ENCODE measurements around the gene CACNA1I. TPM values are rescaled to one million over a fixed set of nuclear protein-coding genes. Genes with fewer than 3 reads are reported as not detected.

Gene CACNA1I
- polyA plus RNA-seq, 3 donors, result 0.04 TPM; not detected in 2

- Histone ChIP-seq H3K27me3 (ENCODE audit: control insufficient read depth in 2 of 2, insufficient read depth in 2 of 2, low read length in 2 of 2) (peaks cover 14 to 38% of the 10 kb centered on the region in 2 donors), H2AFZ (ENCODE audit: insufficient read depth, low read depth, low read length, poor library complexity, severe bottlenecking) (no peak overlapping the region), H3K4me2 (replicated peaks; ENCODE audit: extremely low read depth, low read length, poor library complexity, severe bottlenecking) (no peak overlapping the region), H4K20me1 (ENCODE audit: insufficient read depth, low read length) (no peaks in the 10 kb centered on the region), H3K36me3 (replicated peaks in 1 of 2; ENCODE audit: control insufficient read depth in 1 of 2, insufficient read depth in 2 of 2, low read length in 2 of 2) (no peaks in the 10 kb centered on the region), H3K4me3 (replicated peaks in 1 of 3; ENCODE audit: low read depth in 2 of 3, low read length in 3 of 3) (no peak overlapping the region), H3K27ac (ENCODE audit: low read depth in 1 of 2, low read length in 2 of 2) (no peak overlapping the region), H3K4me1 (ENCODE audit: control insufficient read depth in 1 of 2, insufficient read depth in 2 of 2, low read length in 2 of 2) (peaks cover 0 to 7% of the 10 kb centered on the region in 2 donors), H3K9me3 (replicated peaks in 1 of 2; ENCODE audit: control insufficient read depth in 1 of 2, insufficient read depth in 1 of 2, low read length in 2 of 2) (peaks cover 10 to 20% of the 10 kb centered on the region in 2 donors), H3K79me2 (ENCODE audit: insufficient read depth, low read length) (no peaks in the 10 kb centered on the region), H3K9ac (ENCODE audit: insufficient read depth, low read length, poor library complexity, severe bottlenecking) (no peak overlapping the region)
- Mint-ChIP-seq H3K27ac (no peak overlapping the region), H3K36me3 (peaks cover 0 to 3% of the 10 kb centered on the region in 2 donors), H3K27me3 (ENCODE audit: low read depth in 3 of 3) (peaks cover 36 to 57% (median 42%) of the 10 kb centered on the region in 3 donors), H3K9me3 (peaks cover 3 to 24% (median 10%) of the 10 kb centered on the region in 7 donors), H3K4me1 (peaks cover 8% of the 10 kb centered on the region), H3K4me3 (no peak overlapping the region)
- no peak for DNase-seq
- intact Hi-C loops (cut with micrococcal nuclease), result no loop called here
- 91% methylated on average over 5 of the region's 5 CpGs for WGBS (ENCODE audit: insufficient coverage)
- no peak for TF ChIP-seq CTCF (IDR thresholded peaks at IDR 0.05)
These were observed 95.9 kb downstream of the CACNA1I start for GRCh38 chr22:39666495-39666894.

- H3K9ac ChIP-seq (ENCODE audit: insufficient read depth, low read length, poor library complexity, severe bottlenecking), result no peak overlapping the region
- intact Hi-C loops (cut with micrococcal nuclease), result no loop called here
- H3K4me1 ChIP-seq (ENCODE audit: control insufficient read depth in 1 of 2, insufficient read depth in 2 of 2, low read length in 2 of 2), result peaks cover 0 to 7% of the 10 kb centered on the region in 2 donors
- no peak overlapping the region for H3K27ac ChIP-seq (ENCODE audit: low read depth in 1 of 2, low read length in 2 of 2)
- no peaks in the 10 kb centered on the region for H3K79me2 ChIP-seq (ENCODE audit: insufficient read depth, low read length)
- no peak overlapping the region for H3K4me2 ChIP-seq (replicated peaks; ENCODE audit: extremely low read depth, low read length, poor library complexity, severe bottlenecking)
- H3K27ac Mint-ChIP-seq, result no peak overlapping the region
- H3K27me3 Mint-ChIP-seq (ENCODE audit: low read depth in 3 of 3), result peaks cover 33 to 53% (median 40%) of the 10 kb centered on the region in 3 donors
- peaks cover 8% of the 10 kb centered on the region for H3K4me1 Mint-ChIP-seq
- H3K4me3 ChIP-seq (replicated peaks in 1 of 3; ENCODE audit: low read depth in 2 of 3, low read length in 3 of 3), result no peak overlapping the region
- WGBS (ENCODE audit: insufficient coverage), result 70% methylated on average over 6 of the region's 7 CpGs
- no peak for DNase-seq
- no peaks in the 10 kb centered on the region for H3K36me3 ChIP-seq (replicated peaks in 1 of 2; ENCODE audit: control insufficient read depth in 1 of 2, insufficient read depth in 2 of 2, low read length in 2 of 2)
- H4K20me1 ChIP-seq (ENCODE audit: insufficient read depth, low read length), result no peaks in the 10 kb centered on the region
- peaks cover 11 to 34% of the 10 kb centered on the region in 2 donors for H3K27me3 ChIP-seq (ENCODE audit: control insufficient read depth in 2 of 2, insufficient read depth in 2 of 2, low read length in 2 of 2)
- H3K4me3 Mint-ChIP-seq, result no peak overlapping the region
- H2AFZ ChIP-seq (ENCODE audit: insufficient read depth, low read depth, low read length, poor library complexity, severe bottlenecking), result no peak overlapping the region
- peaks cover 10 to 20% of the 10 kb centered on the region in 2 donors for H3K9me3 ChIP-seq (replicated peaks in 1 of 2; ENCODE audit: control insufficient read depth in 1 of 2, insufficient read depth in 1 of 2, low read length in 2 of 2)
- TF ChIP-seq CTCF (IDR thresholded peaks at IDR 0.05), result no peak
- H3K9me3 Mint-ChIP-seq, result peaks cover 6 to 28% (median 14%) of the 10 kb centered on the region in 7 donors
- H3K36me3 Mint-ChIP-seq, result peaks cover 0 to 3% of the 10 kb centered on the region in 2 donors
These were observed 96.4 kb downstream of the CACNA1I start for GRCh38 chr22:39666926-39667325.
